PFSK-1 (cell line): Measurements from ENCODE around the gene ARNT2.

ENCODE experiments used
- POLR2AphosphoS5 ChIP-seq: IDR thresholded peaks from 2 replicates; pipeline ENCODE4 v1.6.1; 2012; ENCODE audit warnings: low read depth, mild to moderate bottlenecking, control low read depth, low read length, moderate library complexity
- REST ChIP-seq, 2 experiments: IDR thresholded peaks; 2 replicates each; pipeline versions ENCODE4 v1.6.1 to v1.8.0; 2011 to 2012; ENCODE audit warnings: low read depth in 2 of 2, low read length in 2 of 2, control low read depth in 1 of 2, inconsistent platforms in 1 of 2, mild to moderate bottlenecking in 1 of 2, moderate library complexity in 1 of 2; ENCODE audit not compliant: insufficient read depth in 1 of 2
- SIN3A ChIP-seq: IDR thresholded peaks from 2 replicates; pipeline ENCODE4 v1.6.1; 2012; ENCODE audit warnings: mild to moderate bottlenecking, low read length, moderate library complexity, borderline replicate concordance; ENCODE audit not compliant: insufficient read depth
- TAF1 ChIP-seq: IDR thresholded peaks from 2 replicates; pipeline ENCODE4 v1.6.1; 2012; ENCODE audit warnings: low read length, control low read depth, borderline replicate concordance; ENCODE audit not compliant: insufficient read depth

- no peak for TF ChIP-seq POLR2AphosphoS5
- no peak for TF ChIP-seq TAF1
- no peak for TF ChIP-seq REST (IDR thresholded peaks at IDR 0.05; ENCODE audit: insufficient read depth in 1 of 2, low read depth in 2 of 2, low read length in 2 of 2)
- no peak for TF ChIP-seq SIN3A
Observed at GRCh38 chr15:80399508-80399907, 4.7 kb upstream of the ARNT2 start.
